H9 (cell line): ENCODE results near the gene MAPK4. TPM values are rescaled to one million over a fixed set of nuclear protein-coding genes. Genes with fewer than 3 reads are reported as not detected.

ENCODE experiments used
- DNase-seq: peaks from one replicate; pipeline ENCODE4 v3.0.0-alpha.2; 2017
- H2AFZ ChIP-seq: one replicate; pipeline ENCODE4 v1.6.1; 2013; ENCODE audit warnings: mild to moderate bottlenecking, low read length, control low read depth, moderate library complexity
- H2AK5ac ChIP-seq: 2 replicates; pipeline ENCODE4 v1.6.1; 2013; ENCODE audit warnings: low read length, control low read depth, mixed read lengths; ENCODE audit not compliant: insufficient read length
- H2BK120ac ChIP-seq: one replicate; pipeline ENCODE4 v1.6.1; 2013; ENCODE audit warnings: low read depth, mild to moderate bottlenecking, low read length, control low read depth, inconsistent platforms; ENCODE audit not compliant: poor library complexity, severe bottlenecking
- H2BK12ac ChIP-seq: 2 replicates; pipeline ENCODE4 v1.6.1; 2013; ENCODE audit warnings: low read length, control low read depth, mixed read lengths, low read depth; ENCODE audit not compliant: insufficient read length
- H2BK15ac ChIP-seq: 2 replicates; pipeline ENCODE4 v1.6.1; 2013; ENCODE audit warnings: low read depth, low read length, control low read depth
- H2BK20ac ChIP-seq: one replicate; pipeline ENCODE4 v1.6.1; 2013; ENCODE audit warnings: low read depth, mild to moderate bottlenecking, low read length, control low read depth, inconsistent platforms; ENCODE audit not compliant: poor library complexity, severe bottlenecking
- H2BK5ac ChIP-seq: 2 replicates; pipeline ENCODE4 v1.6.1; 2013; ENCODE audit warnings: low read length, control low read depth, mixed read lengths; ENCODE audit not compliant: insufficient read length
- H3K14ac ChIP-seq: 2 replicates; pipeline ENCODE4 v1.6.1; 2013; ENCODE audit warnings: low read length, control low read depth; ENCODE audit not compliant: insufficient read depth
- H3K18ac ChIP-seq: 2 replicates; pipeline ENCODE4 v1.6.1; 2013; ENCODE audit warnings: low read depth, mild to moderate bottlenecking, mixed read lengths, low read length, control low read depth; ENCODE audit not compliant: insufficient read length
- H3K23ac ChIP-seq: 2 replicates; pipeline ENCODE4 v1.6.1; 2013; ENCODE audit warnings: low read length, control low read depth, mixed read lengths, low read depth; ENCODE audit not compliant: insufficient read length
- H3K23me2 ChIP-seq: 2 replicates; pipeline ENCODE4 v1.6.1; 2013; ENCODE audit warnings: low read depth, mild to moderate bottlenecking, mixed read lengths, low read length, control low read depth; ENCODE audit not compliant: insufficient read length, poor library complexity, severe bottlenecking
- H3K27ac ChIP-seq: 2 replicates; pipeline ENCODE4 v1.5.1; 2013; ENCODE audit warnings: low read length, control low read depth, mixed read lengths, low read depth; ENCODE audit not compliant: insufficient read length
- H3K27me3 ChIP-seq: 2 replicates; pipeline ENCODE4 v1.6.1; 2013; ENCODE audit warnings: low read length, control low read depth, inconsistent platforms; ENCODE audit not compliant: insufficient read depth
- H3K4ac ChIP-seq: 2 replicates; pipeline ENCODE4 v1.6.1; 2013; ENCODE audit warnings: low read depth, mild to moderate bottlenecking, control low read depth, inconsistent platforms, low read length, moderate library complexity
- H3K4me1 ChIP-seq: 2 replicates; pipeline ENCODE4 v1.6.1; 2013; ENCODE audit warnings: low read length, control low read depth, inconsistent platforms; ENCODE audit not compliant: insufficient read depth
- H3K4me2 ChIP-seq: 2 replicates; pipeline ENCODE4 v1.6.1; 2013; ENCODE audit warnings: low read length, control low read depth, mixed read lengths; ENCODE audit not compliant: insufficient read length, insufficient read depth
- H3K56ac ChIP-seq: 2 replicates; pipeline ENCODE4 v1.6.1; 2013; ENCODE audit warnings: low read depth, mild to moderate bottlenecking, mixed read lengths, low read length, control low read depth; ENCODE audit not compliant: insufficient read length
- H3K79me1 ChIP-seq: 2 replicates; pipeline ENCODE4 v1.6.1; 2013; ENCODE audit warnings: low read depth, mild to moderate bottlenecking, moderate library complexity, low read length, control low read depth, inconsistent platforms; ENCODE audit not compliant: insufficient read depth, poor library complexity, severe bottlenecking
- H3K79me2 ChIP-seq: 2 replicates; pipeline ENCODE4 v1.6.1; 2013; ENCODE audit warnings: low read length, control low read depth, inconsistent platforms; ENCODE audit not compliant: insufficient read depth
- H3K9ac ChIP-seq: 2 replicates; pipeline ENCODE4 v1.6.1; 2013; ENCODE audit warnings: low read length, control low read depth, mixed read lengths; ENCODE audit not compliant: insufficient read length; ENCODE audit errors: extremely low read depth
- H3K9me3 ChIP-seq: one replicate; pipeline ENCODE4 v1.6.1; 2013; ENCODE audit warnings: low read depth, low read length, inconsistent platforms; ENCODE audit not compliant: control insufficient read depth
- H3T11ph ChIP-seq: one replicate; pipeline ENCODE4 v1.6.1; 2013; ENCODE audit warnings: mild to moderate bottlenecking, low read length, control low read depth, inconsistent platforms
- H4K20me1 ChIP-seq: one replicate; pipeline ENCODE4 v1.6.1; 2013; ENCODE audit not compliant: control insufficient read depth, insufficient read length, insufficient read depth
- H4K5ac ChIP-seq: 2 replicates; pipeline ENCODE4 v1.6.1; 2013; ENCODE audit warnings: low read depth, mild to moderate bottlenecking, mixed read lengths, low read length, control low read depth; ENCODE audit not compliant: insufficient read length
- H4K8ac ChIP-seq: replicated peaks from 2 replicates; pipeline ENCODE4 v1.6.1; 2013; ENCODE audit warnings: low read length, control low read depth, mixed read lengths, low read depth; ENCODE audit not compliant: insufficient read length
- H4K91ac ChIP-seq: 2 replicates; pipeline ENCODE4 v1.6.1; 2013; ENCODE audit warnings: low read depth, mild to moderate bottlenecking, moderate library complexity, mixed read lengths, low read length, control low read depth; ENCODE audit not compliant: insufficient read length
- H3K27ac Mint-ChIP-seq, 3 experiments: 2 replicates in 2 of 3; 3 replicates in 1 of 3; pipeline ENCODE4 v1.8.0; 2020 to 2021; ENCODE audit warnings: mixed read lengths in 3 of 3, mild to moderate bottlenecking in 1 of 3, moderate library complexity in 1 of 3
- H3K27me3 Mint-ChIP-seq: 2 replicates; pipeline ENCODE4 v1.8.0; 2021; ENCODE audit warnings: low read depth, mild to moderate bottlenecking, moderate library complexity, mixed read lengths
- H3K36me3 Mint-ChIP-seq, 3 experiments: 2 replicates in 2 of 3; 3 replicates in 1 of 3; pipeline ENCODE4 v1.8.0; 2020 to 2021; ENCODE audit warnings: low read depth in 3 of 3, mixed read lengths in 3 of 3; ENCODE audit not compliant: insufficient read depth in 1 of 3
- H3K4me1 Mint-ChIP-seq, 2 experiments: 2 replicates each; pipeline ENCODE4 v1.8.0; 2020; ENCODE audit warnings: mixed read lengths in 2 of 2
- H3K4me3 Mint-ChIP-seq, 2 experiments: 2 replicates in 1 of 2; 3 replicates in 1 of 2; pipeline ENCODE4 v1.8.0; 2020 to 2021; ENCODE audit warnings: mild to moderate bottlenecking in 2 of 2, mixed read lengths in 2 of 2, moderate library complexity in 1 of 2
- H3K9me3 Mint-ChIP-seq, 2 experiments: 2 replicates in 1 of 2; 3 replicates in 1 of 2; pipeline ENCODE4 v1.8.0; 2020; ENCODE audit warnings: mild to moderate bottlenecking in 2 of 2, mixed read lengths in 2 of 2, moderate library complexity in 1 of 2
- CTCF ChIP-seq: fragments of 200-600 bp; sonication (generic); conservative IDR thresholded peaks from 3 replicates; pipeline ENCODE4 v1.8.0; 2021; ENCODE audit warnings: antibody characterized with exemption, mild to moderate bottlenecking
- WGBS: extraction: QIAGEN DNeasy Blood & Tissue Kit; methylation state at CpG from one replicate; pipeline ENCODE4 v1.1.7; 2013; ENCODE audit warnings: missing lambda C conversion rate, low lambda C conversion rate, mixed read lengths; ENCODE audit not compliant: insufficient read length; ENCODE audit errors: extremely low coverage; 5-methylcytosine and 5-hydroxymethylcytosine counted together
- total RNA-seq: library from RNA; stranded (reverse); gene quantifications from 2 replicates; pipeline ENCODE4 v1.2.1, GENCODE V29; 2021

MAPK4 gene
- total RNA-seq, 1 experiment from 2014 or later = 1.6 TPM

GRCh38 chr18:50632895-50633515 lies 73.1 kb downstream of the MAPK4 start:
- Histone ChIP-seq H2BK12ac (no peak overlapping the region), H3K4ac (no peak overlapping the region), H3K9ac (no peak overlapping the region), H2AFZ (no peak overlapping the region), H2BK20ac (no peak overlapping the region), H3K79me2 (no peaks in the 10 kb centered on the region), H3K79me1 (no peaks in the 10 kb centered on the region), H3K23ac (no peak overlapping the region), H2BK5ac (no peak overlapping the region), H3K9me3 (no peaks in the 10 kb centered on the region), H3K27me3 (no peaks in the 10 kb centered on the region), H3K18ac (no peak overlapping the region), H4K91ac (no peak overlapping the region), H3K4me2 (no peak overlapping the region), H3K56ac (no peak overlapping the region), H2BK15ac (no peak overlapping the region), H3T11ph (no peak overlapping the region), H4K20me1 (no peaks in the 10 kb centered on the region), H3K23me2 (no peaks in the 10 kb centered on the region), H3K14ac (no peak overlapping the region), H2BK120ac (no peak overlapping the region), H2AK5ac (no peak overlapping the region), H4K5ac (no peak overlapping the region), H3K27ac (no peak overlapping the region), H4K8ac (no peak overlapping the region), H3K4me1 (no peaks in the 10 kb centered on the region)
- no peaks in the 10 kb centered on the region for H3K36me3 Mint-ChIP-seq
- DNase-seq = no peak
- H3K27me3 Mint-ChIP-seq = no peaks in the 10 kb centered on the region; the same call in 1 of the 2 replicates
- peaks cover 22 to 36% of the 10 kb centered on the region in 2 experiments for H3K4me1 Mint-ChIP-seq
- H3K9me3 Mint-ChIP-seq = no peaks in the 10 kb centered on the region
- H3K4me3 Mint-ChIP-seq = no peak overlapping the region
- TF ChIP-seq CTCF = no peak
- no peak overlapping the region; a peak in 1 of 7 replicates for H3K27ac Mint-ChIP-seq
- no CpG with 5 or more reads among the region's 8 CpGs for WGBS
